GM12878 (cell line): ENCODE results near the gene SCD5. TPM values are rescaled to one million over a fixed set of nuclear protein-coding genes. Genes with fewer than 3 reads are reported as not detected.

Source experiments
- ATAC-seq: fragments of 200-7000 bp; cut with Tn5 transposase; 3 replicates; pipeline ENCODE4 v1.9.1; 2020; ENCODE audit warnings: mild to moderate bottlenecking, moderate library complexity
- BruUV-seq: library from RNA; stranded (reverse); fragments of 400-500 nt; replicated peaks from 2 replicates; lab custom pipeline; 2021; lab: Mats Ljungman, UMichigan
- CTCF ChIA-PET: fragments of 300-600 bp; sonication (Branson Sonifier 250); formaldehyde crosslinking; extraction: SDS; loops from one replicate; lab custom pipeline; 2021; ENCODE audit warnings: inconsistent platforms; lab: Yijun Ruan, JAX
- POLR2A ChIA-PET: fragments of 350-600 bp; formaldehyde crosslinking; extraction: SDS; loops from one replicate; lab custom pipeline; 2021; ENCODE audit warnings: inconsistent platforms; lab: Charles Lee
- RAD21 ChIA-PET: fragments of 300-600 bp; sonication (Branson Sonifier 250); formaldehyde crosslinking; loops from one replicate; lab custom pipeline; 2023; ENCODE audit warnings: antibody characterized with exemption; ENCODE audit not compliant: unreplicated experiment; lab: Charles Lee
- SMC1A ChIA-PET: fragments of 300-600 bp; sonication (Branson Sonifier 250); formaldehyde crosslinking; loops from one replicate; lab custom pipeline; 2023; ENCODE audit not compliant: unreplicated experiment, uncharacterized antibody; lab: Charles Lee
- DNase-seq: peaks from one replicate; pipeline ENCODE4 v3.0.0-alpha.2; 2011; ENCODE audit warnings: low read depth, low spot score
- FAIRE-seq: peaks from 3 replicates; lab custom pipeline; 2011; peaks lifted over from hg19 to GRCh38; lab: Jason Lieb, UNC
- H2AFZ ChIP-seq: 2 replicates; pipeline ENCODE4 v1.6.0; 2011; ENCODE audit warnings: low read depth, low read length, control low read depth; ENCODE audit not compliant: control insufficient read depth
- H3K27ac ChIP-seq: 2 replicates; pipeline ENCODE4 v1.5.1; 2011; ENCODE audit warnings: control low read depth; ENCODE audit not compliant: control insufficient read depth, insufficient read depth
- H3K27me3 ChIP-seq, 2 experiments: replicated peaks in 1 of 2; 2 replicates each; pipeline versions ENCODE4 v1.6.0 to v1.6.1; 2011; ENCODE audit warnings: low read length in 1 of 2; ENCODE audit not compliant: control insufficient read depth in 2 of 2, insufficient read depth in 2 of 2
- H3K36me3 ChIP-seq, 2 experiments: 2 replicates each; pipeline ENCODE4 v1.5.1; 2011; ENCODE audit warnings: low read length in 1 of 2; ENCODE audit not compliant: control insufficient read depth in 2 of 2, insufficient read depth in 2 of 2
- H3K4me1 ChIP-seq: 2 replicates; pipeline ENCODE4 v1.6.1; 2011; ENCODE audit warnings: mild to moderate bottlenecking, low read length, moderate library complexity, mixed read lengths; ENCODE audit not compliant: control insufficient read depth, insufficient read depth
- H3K4me2 ChIP-seq: 2 replicates; pipeline ENCODE4 v1.6.0; 2011; ENCODE audit warnings: control low read depth; ENCODE audit not compliant: control insufficient read depth, insufficient read depth
- H3K4me3 ChIP-seq: fragments of 200-600 bp; sonication (generic); 2 replicates; pipeline ENCODE4 v1.5.1; 2016
- H3K79me2 ChIP-seq: 2 replicates; pipeline ENCODE4 v1.6.0; 2011; ENCODE audit warnings: low read length; ENCODE audit not compliant: control insufficient read depth, insufficient read depth
- H3K9ac ChIP-seq: 2 replicates; pipeline ENCODE4 v1.8.0; 2011; ENCODE audit warnings: low read length, control low read depth, mixed read lengths; ENCODE audit not compliant: control insufficient read depth, insufficient read depth
- H3K9me3 ChIP-seq: replicated peaks from 3 replicates; pipeline ENCODE4 v1.5.1; 2011; ENCODE audit warnings: mild to moderate bottlenecking, low read length; ENCODE audit not compliant: control insufficient read depth, insufficient read depth
- H4K20me1 ChIP-seq: 2 replicates; pipeline ENCODE4 v1.6.0; 2011; ENCODE audit not compliant: control insufficient read depth, insufficient read depth
- EZH2 ChIP-seq: IDR thresholded peaks from 2 replicates; pipeline ENCODE4 v1.6.1; 2012; ENCODE audit warnings: low read depth, mild to moderate bottlenecking, control low read depth, inconsistent platforms, low read length, borderline replicate concordance; ENCODE audit not compliant: control insufficient read depth
- FOXM1 ChIP-seq: IDR thresholded peaks from 2 replicates; pipeline ENCODE4 v1.6.1; 2012; ENCODE audit warnings: low read depth, mild to moderate bottlenecking, inconsistent platforms, low read length, moderate library complexity
- HDAC6 ChIP-seq: fragments of 200-600 bp; sonication (generic); IDR thresholded peaks from one replicate; pipeline ENCODE4 v1.8.0; 2017; ENCODE audit warnings: antibody characterized with exemption; ENCODE audit not compliant: unreplicated experiment
- IRF4 ChIP-seq: IDR thresholded peaks from 2 replicates; pipeline ENCODE4 v1.6.1; 2011; ENCODE audit warnings: low read depth, low read length
- JUNB ChIP-seq: IDR thresholded peaks from 2 replicates; pipeline ENCODE4 v1.6.1; 2016; ENCODE audit warnings: antibody characterized with exemption, mild to moderate bottlenecking
- RB1 ChIP-seq: fragments of 450-650 bp; formaldehyde crosslinking; IDR thresholded peaks from 2 replicates; pipeline ENCODE4 v1.6.1; 2017; ENCODE audit warnings: mild to moderate bottlenecking, borderline replicate concordance
- RBBP5 ChIP-seq: fragments of 200-600 bp; sonication (generic); conservative IDR thresholded peaks from 2 replicates; pipeline ENCODE4 v1.6.1; 2016
- WGBS: methylation state at CpG from one replicate; pipeline ENCODE4 v1.1.6; 2016; ENCODE audit warnings: low lambda C conversion rate; ENCODE audit not compliant: insufficient replicate concordance, insufficient coverage; ENCODE audit errors: missing lambda C conversion rate; 5-methylcytosine and 5-hydroxymethylcytosine counted together
- in situ Hi-C: fragments of 300-500 bp; cut with MboI; formaldehyde crosslinking; loops from 9 replicates; pipeline ENCODE4 v1.14.3; 2018; ENCODE audit warnings: mixed read lengths
- intact Hi-C: fragments of 100-400 bp; cut with micrococcal nuclease; formaldehyde crosslinking; loops from one replicate; pipeline ENCODE4 v1.14.2; 2022; ENCODE audit not compliant: unreplicated experiment
- polyA plus RNA-seq, 11 experiments: library from polyadenylated mRNA; depleted of rRNA in 4 of 11; unstranded in 6 of 11; stranded (reverse) in 5 of 11; fragments of >200 nt; fragmentation: Nextera tagmentation in 4 of 11; fragmentation: Illumina TruSeq in 1 of 11; extraction: Ambion mirVana in 4 of 11; extraction: Trizol in 1 of 11; gene quantifications; 1 replicate in 1 of 11; 2 replicates in 10 of 11; pipeline versions ENCODE4 v1.2.1 to v1.2.3, GENCODE V29; 2011 to 2016; ENCODE audit warnings: inconsistent platforms in 2 of 11, missing spikeins in 2 of 11, low read depth in 1 of 11
- total RNA-seq, 4 experiments: library from RNA; depleted of rRNA in 3 of 4; stranded (reverse); fragments of >200 nt in 3 of 4; fragmentation: Illumina TruSeq in 1 of 4; extraction: Trizol in 1 of 4; gene quantifications; 2 replicates each; pipeline versions ENCODE4 v1.2.1 to v1.2.3, GENCODE V29; 2013 to 2021
- TF ChIP-seq, protein P1 (sequence below): fragments of 450-650 bp; IDR thresholded peaks from 2 replicates; pipeline ENCODE4 v1.6.1; 2017; ENCODE audit warnings: antibody characterized with exemption, mild to moderate bottlenecking, moderate library complexity
- TF ChIP-seq, protein P2 (sequence below), 3 experiments: IDR thresholded peaks in 2 of 3; conservative IDR thresholded peaks in 1 of 3; 2 replicates each; pipeline ENCODE4 v1.5.1; 2011; ENCODE audit warnings: low read depth in 3 of 3, low read length in 3 of 3, mild to moderate bottlenecking in 3 of 3, control low read depth in 2 of 3, moderate library complexity in 2 of 3, inconsistent platforms in 1 of 3, mixed read lengths in 1 of 3; ENCODE audit not compliant: control insufficient read depth in 2 of 3, insufficient read depth in 1 of 3; ENCODE audit errors: extremely low read depth in 1 of 3

SCD5 gene
- total and polyA plus RNA-seq, 10 of the 15 experiments (the other 5 are each of a cell fraction or from before 2014, with no cell fraction given) = 2.4 to 15.0 (median 4.2) TPM

DNA sequence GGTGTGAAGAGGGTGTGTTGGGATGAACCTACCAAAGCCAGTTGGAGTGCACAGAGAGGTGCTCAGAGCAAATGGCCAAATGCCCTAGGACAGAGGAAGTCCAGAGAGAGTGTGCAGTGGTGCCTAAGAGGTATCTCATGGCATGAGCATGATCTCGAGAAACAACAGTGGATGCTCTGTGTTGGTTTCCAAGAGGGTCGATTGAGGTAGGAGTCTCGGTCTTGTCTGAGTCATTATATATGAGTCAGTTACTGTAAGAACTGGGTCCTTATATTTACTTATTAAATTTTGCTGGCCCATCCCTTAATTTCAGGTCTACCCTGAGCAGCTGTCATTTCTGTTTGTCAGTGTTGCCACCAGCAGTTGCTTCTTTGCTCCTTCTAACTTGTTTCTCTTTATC is 150.2 kb downstream of the SCD5 start (continued):
- TF ChIP-seq, protein P1, sequence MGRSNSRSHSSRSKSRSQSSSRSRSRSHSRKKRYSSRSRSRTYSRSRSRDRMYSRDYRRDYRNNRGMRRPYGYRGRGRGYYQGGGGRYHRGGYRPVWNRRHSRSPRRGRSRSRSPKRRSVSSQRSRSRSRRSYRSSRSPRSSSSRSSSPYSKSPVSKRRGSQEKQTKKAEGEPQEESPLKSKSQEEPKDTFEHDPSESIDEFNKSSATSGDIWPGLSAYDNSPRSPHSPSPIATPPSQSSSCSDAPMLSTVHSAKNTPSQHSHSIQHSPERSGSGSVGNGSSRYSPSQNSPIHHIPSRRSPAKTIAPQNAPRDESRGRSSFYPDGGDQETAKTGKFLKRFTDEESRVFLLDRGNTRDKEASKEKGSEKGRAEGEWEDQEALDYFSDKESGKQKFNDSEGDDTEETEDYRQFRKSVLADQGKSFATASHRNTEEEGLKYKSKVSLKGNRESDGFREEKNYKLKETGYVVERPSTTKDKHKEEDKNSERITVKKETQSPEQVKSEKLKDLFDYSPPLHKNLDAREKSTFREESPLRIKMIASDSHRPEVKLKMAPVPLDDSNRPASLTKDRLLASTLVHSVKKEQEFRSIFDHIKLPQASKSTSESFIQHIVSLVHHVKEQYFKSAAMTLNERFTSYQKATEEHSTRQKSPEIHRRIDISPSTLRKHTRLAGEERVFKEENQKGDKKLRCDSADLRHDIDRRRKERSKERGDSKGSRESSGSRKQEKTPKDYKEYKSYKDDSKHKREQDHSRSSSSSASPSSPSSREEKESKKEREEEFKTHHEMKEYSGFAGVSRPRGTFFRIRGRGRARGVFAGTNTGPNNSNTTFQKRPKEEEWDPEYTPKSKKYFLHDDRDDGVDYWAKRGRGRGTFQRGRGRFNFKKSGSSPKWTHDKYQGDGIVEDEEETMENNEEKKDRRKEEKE = no peak
- TF ChIP-seq HDAC6 = no peak
- TF ChIP-seq JUNB = no peak

DNA sequence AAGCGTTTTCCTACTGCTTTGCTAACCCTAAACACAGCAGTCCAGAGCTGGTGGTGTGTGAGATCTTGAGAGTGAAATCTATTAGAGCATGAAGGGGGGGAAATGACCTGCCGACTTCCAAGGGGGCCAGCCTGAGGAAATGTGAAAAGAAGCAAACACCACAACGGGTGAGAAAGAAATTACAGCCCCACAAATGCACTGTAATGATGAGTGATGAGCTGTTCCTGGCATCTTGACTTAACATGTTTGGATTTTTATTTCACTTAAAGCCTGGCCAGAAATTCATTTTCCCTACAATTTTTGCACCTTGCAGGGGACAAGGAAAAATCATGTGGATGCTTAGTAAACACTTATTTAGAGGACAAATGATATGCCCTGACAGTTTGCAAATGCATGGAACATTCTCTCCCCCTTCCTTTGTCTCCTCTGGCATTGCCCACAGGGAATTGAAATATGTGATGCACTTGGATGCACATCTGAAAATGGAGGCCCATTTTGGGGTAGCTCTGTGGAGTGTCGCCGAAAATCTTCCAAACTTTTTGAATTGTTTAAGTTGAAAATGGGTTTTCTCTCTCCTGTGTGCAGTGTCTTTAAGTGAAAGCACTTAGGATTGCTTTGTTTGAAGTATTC is 152.5 kb downstream of the SCD5 start:
- intact Hi-C loops (no loop called here), in situ Hi-C loops (no loop called here)
- Histone ChIP-seq H3K4me2 (no peak overlapping the region), H3K4me3 (no peak overlapping the region), H3K9me3 (no peaks in the 10 kb centered on the region), H3K9ac (no peak overlapping the region), H3K36me3 (no peaks in the 10 kb centered on the region), H2AFZ (no peak overlapping the region), H3K27me3 (no peaks in the 10 kb centered on the region), H3K79me2 (no peaks in the 10 kb centered on the region), H4K20me1 (no peaks in the 10 kb centered on the region), H3K27ac (no peak overlapping the region), H3K4me1 (no peaks in the 10 kb centered on the region)
- no TSS peak for BruUV-seq
- ATAC-seq (no peak), FAIRE-seq (no peak), DNase-seq (no peak)
- ChIA-PET RAD21 (no interaction called here), CTCF (no interaction called here), SMC1A (no interaction called here), POLR2A (no interaction called here)
- WGBS = 26% methylated on average over 5 of the region's 5 CpGs
- TF ChIP-seq, protein P2, sequence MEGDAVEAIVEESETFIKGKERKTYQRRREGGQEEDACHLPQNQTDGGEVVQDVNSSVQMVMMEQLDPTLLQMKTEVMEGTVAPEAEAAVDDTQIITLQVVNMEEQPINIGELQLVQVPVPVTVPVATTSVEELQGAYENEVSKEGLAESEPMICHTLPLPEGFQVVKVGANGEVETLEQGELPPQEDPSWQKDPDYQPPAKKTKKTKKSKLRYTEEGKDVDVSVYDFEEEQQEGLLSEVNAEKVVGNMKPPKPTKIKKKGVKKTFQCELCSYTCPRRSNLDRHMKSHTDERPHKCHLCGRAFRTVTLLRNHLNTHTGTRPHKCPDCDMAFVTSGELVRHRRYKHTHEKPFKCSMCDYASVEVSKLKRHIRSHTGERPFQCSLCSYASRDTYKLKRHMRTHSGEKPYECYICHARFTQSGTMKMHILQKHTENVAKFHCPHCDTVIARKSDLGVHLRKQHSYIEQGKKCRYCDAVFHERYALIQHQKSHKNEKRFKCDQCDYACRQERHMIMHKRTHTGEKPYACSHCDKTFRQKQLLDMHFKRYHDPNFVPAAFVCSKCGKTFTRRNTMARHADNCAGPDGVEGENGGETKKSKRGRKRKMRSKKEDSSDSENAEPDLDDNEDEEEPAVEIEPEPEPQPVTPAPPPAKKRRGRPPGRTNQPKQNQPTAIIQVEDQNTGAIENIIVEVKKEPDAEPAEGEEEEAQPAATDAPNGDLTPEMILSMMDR (IDR thresholded peaks at IDR 0.05 in 2 of 3, conservative IDR thresholded peaks at IDR 0.05 in 1 of 3; ENCODE audit: control insufficient read depth in 2 of 3, extremely low read depth in 1 of 3, insufficient read depth in 1 of 3, low read depth in 3 of 3, low read length in 3 of 3) = no peak
- TF ChIP-seq RBBP5 (no peak), IRF4 (no peak), RB1 (no peak), FOXM1 (no peak), EZH2 (no peak)
